ENCODE measurements around the gene PTGIR.
A peak's percentile ranks its signal among the peaks of the same experiment; 100 is the strongest.

PTGIR gene, protein sequence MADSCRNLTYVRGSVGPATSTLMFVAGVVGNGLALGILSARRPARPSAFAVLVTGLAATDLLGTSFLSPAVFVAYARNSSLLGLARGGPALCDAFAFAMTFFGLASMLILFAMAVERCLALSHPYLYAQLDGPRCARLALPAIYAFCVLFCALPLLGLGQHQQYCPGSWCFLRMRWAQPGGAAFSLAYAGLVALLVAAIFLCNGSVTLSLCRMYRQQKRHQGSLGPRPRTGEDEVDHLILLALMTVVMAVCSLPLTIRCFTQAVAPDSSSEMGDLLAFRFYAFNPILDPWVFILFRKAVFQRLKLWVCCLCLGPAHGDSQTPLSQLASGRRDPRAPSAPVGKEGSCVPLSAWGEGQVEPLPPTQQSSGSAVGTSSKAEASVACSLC

DNA sequence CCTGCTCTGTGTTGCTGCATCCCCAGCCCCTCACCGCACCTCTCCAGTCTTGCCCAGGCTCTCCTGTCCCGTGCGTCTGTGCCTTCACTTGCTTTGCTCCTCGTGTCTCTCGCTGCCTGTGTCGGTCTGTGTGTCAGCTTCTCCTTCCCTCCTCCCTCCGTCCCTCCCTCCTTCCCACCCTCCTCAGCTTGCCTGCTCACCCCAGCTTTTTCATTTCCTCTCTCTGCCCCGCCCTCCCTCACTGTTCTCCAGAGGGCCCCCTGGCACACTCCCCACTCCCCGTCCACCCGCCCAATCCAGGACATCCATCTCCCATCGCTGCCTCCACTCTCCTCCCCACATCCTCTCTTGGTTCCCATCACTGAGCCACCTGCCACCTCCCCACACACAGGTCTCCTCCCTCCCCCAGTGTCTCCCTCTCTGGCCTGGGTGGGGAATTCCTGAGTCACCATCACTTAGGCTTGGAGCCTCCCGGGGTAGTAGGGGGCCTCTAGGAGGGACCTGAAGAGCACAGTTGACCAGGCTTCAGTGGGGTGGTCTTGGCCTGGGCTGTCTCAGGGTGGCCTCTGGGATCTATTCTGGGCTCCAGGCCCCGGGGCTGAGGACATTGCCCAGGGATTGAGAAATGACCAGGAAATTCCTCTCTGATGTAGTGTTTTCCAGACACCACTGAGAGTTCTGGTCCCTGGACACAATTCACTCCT lies at the start of gene PTGIR:
Gene PTGIR (minus strand): TSS at position 132 of the 704 bp plus-strand sequence. CDS start 864 bp downstream, outside the sequence.
- DNase-seq (ENCODE audit: low read depth in 2 of 2), result no peak

DNA sequence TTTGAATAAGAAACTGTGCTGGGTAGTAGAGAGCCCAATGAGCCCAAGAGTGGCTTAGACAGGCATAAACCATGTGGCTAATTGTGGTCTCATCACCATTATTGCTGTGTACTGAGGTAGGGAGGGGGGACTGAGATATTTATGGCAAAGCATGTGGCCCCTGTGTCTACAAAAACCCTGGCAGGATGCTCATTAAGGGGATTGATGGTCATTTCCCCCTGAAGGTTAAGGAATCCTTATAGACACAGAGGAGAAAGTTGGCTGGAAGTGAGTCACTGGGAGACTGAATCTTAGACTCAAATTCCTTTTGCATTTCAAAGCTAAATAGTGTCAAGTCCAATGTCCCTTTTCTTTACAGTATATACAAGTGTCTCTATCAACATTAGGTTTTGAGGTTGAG lies 45.9 kb upstream of the PTGIR start:
- DNase-seq (ENCODE audit: low read depth in 2 of 2), result no peak

DNA sequence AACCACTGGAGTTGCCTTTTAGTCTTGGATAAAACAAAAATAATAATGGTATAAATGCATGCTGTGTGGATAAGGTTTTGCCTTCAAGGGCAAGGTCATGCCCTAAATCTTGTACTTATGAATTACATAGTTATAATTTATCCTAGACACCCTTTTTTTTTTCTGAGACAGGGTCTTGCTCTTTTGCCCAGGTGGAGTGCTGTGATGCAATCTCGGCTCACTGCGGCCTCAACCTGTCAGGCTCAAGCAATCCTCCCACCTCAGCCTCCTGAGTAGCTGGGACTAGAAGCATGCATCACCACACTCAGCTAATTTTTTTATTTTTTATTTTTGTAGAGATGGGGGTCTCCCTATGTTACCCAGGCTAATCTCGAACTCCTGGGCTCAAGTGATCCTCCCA lies 43.8 kb upstream of the PTGIR start:
- DNase-seq (ENCODE audit: low read depth in 2 of 2), result no peak

DNA sequence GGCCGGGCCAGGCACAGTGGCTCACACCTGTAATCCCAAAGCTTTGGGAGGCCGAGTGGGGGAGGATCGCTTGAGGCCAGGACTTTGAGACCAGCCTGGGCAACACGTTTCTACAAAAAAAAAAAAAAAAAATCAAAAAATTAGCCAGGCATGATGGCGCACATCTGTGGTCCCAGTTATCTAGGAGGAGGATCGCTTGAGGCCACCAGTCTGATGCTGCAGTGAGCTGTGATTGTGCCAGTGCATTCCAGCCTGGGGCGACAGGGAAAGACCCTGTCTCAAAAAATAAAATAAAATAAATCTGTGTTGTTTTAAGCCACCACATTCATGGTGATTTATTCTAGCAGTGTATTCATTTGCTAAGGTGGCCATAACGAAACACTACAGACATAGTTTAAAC lies 40.2 kb upstream of the PTGIR start:
- no peak for DNase-seq (ENCODE audit: low read depth in 2 of 2)

DNA sequence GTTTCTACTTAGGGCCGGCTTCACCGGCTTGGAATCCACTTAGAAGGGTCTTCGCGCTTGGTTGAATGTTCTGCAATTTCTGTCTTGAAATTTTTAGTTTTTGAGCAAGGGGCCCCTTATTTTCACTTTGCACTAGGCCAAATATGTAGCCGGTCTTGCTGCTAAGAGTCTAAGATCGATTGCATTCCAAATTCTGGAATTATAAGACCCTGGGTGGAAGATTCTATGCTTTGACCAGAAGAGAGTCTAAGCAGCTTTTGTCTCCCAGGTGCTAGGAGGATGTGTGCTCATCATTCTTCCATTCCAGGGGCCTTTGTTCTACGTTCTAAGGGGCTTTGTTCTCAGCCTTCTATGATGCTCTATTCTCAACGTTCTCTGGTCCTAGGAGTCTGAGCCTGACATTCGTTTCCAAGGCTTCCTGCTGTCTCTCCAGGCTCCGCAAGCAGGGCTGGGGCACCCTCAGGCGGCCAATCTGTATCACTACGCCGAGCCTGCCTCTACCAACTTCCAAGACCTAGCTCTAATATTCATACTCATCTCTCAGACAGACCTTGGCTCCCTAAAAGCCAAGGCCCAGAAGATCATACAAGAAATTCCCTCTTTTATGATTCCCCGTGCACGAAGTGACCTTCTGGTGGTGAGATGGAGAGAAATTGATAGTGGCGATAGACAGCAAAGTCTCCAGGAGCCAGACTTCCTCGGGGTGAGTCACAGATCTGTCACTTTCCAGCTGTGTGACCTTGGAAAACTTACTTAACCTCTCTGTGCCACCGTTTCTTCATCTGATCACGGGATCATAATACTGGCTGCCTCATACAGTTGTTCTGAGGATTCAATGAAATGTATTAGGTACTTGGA lies 37.1 kb upstream of the PTGIR start:
- peak; percentile 59 to 64 for DNase-seq (ENCODE audit: low read depth in 2 of 2)

DNA sequence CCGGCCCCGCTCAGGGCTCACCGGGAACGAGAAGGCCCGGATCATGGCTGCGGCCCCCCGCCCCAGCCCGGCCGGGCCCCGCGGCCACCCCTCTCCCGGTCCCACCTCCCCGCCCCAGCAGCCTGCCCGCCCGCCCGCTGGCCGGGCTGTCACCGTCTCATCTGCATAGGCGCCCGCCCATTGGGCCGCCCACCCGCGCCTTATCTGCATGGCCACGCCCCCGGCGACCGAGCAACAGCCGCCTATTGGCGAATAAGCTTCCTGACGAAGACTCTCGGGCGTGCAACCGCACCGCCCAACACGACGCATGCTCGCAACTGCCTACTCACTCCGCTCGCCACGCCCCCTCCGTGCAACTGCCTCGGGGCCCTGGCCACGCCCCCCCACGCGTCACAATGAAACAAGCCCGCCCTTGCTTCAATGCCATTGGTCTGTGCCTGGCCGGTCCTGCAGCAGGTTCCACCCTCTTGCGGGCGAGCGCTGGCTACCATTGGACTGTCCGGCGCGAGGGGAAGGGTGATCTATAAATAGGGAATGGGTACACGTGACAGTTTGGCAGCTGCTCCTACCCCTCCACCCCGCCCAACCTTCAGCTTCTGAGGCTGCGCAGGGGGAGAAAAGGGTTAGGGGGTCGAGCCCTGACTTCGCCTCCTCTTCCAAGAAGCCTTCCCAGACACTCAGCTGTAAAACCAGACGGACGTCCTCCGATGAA lies 36.3 kb upstream of the PTGIR start, which contains the start of gene DACT3:
Gene DACT3 (minus strand): TSS at position 163 of the 712 bp plus-strand sequence. CDS start 118 bp downstream, at position 45.
- DNase-seq (ENCODE audit: low read depth in 2 of 2), result peak; percentile 100

DNA sequence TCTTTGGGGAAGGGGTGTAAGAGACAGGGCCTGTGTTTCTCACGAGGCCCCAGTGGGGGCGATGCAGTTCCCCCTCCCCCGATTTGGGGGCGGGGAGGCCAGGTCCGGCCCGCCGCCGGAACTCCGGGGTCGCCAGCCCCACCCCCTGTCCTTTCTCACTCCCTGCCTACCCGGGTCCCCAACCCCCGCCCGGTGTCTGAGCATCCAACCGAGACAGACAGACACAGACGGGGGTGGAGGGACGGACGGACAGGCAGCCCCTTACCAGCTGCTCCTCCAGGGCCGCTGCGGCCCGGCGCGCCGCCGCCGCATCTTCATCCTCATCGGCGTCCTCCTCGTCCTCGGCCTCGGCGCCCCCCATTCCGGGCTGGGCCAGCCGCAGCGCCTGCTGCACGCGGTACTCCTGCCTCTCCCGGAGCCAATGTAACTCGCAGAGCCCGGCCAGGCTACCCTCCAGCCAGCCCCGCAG lies 35.7 kb upstream of the PTGIR start:
- no peak for DNase-seq (ENCODE audit: low read depth in 2 of 2)

DNA sequence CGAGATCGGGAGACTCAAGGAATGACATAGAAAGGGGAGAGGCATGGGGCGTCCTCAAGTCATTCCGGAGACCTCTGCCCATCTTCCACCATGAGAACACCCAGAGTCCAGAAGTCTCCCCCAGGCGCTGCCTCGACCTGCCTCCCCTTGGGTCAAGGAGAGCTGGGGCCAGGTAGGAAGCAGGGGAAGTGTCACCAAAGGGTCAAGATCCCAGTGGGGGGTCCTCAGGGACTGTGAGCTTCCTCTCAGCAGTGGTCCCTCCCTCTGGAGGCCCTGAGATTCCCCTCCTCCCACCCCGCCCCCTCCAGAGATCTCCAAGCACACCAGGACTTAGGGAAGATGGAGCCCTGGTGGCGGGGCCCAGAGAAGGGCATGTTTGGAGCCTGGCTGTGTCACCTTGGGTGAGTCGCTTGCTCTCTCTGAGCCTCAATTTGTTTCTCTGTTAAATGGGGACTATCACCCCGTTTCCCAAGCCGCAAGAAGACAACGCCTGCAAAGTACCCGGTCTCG lies 35.2 kb upstream of the PTGIR start:
- DNase-seq (ENCODE audit: low read depth in 2 of 2), result no peak

DNA sequence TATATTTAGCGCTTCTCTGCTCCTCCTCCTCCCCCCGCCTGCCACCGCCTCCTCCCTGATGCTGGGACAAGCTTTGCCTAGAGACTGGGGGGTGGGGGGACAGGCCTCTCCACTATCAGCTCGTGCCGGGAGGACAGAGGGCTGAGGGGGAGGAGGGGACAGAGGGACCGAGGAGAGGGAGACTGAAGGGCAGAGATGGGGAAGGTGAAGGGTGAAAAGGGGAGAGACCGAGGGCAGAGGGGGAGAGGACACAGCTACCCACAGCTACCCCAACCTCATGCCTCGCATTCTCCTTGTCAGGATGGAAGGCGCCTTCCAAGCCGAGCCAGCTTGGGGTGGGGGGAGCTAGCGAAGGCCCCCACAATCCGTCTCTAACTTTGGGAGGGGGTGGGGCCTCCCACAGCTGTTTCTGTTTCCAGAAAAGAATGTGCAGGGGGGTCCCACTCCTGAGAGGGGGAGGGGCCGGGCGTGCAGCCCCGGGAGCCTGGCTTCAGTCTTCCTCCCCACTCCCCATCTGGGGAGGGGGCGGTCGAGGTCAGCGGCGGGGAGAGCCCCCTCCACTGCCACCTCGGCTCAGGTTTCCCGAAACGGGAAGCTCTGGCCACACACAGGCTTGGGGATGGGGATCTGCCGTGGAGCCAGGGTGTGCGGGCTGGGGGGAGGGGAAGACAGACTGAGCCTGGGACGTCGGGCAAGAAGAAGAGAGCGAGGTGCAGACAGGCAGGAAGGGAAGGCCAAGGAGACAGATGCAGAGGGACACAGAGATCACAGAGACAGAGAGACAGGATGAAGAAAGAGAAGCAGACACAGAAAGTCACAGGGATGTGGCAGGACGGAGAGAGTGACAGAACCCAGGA lies 34.5 kb upstream of the PTGIR start:
- no peak for DNase-seq (ENCODE audit: low read depth in 2 of 2)

DNA sequence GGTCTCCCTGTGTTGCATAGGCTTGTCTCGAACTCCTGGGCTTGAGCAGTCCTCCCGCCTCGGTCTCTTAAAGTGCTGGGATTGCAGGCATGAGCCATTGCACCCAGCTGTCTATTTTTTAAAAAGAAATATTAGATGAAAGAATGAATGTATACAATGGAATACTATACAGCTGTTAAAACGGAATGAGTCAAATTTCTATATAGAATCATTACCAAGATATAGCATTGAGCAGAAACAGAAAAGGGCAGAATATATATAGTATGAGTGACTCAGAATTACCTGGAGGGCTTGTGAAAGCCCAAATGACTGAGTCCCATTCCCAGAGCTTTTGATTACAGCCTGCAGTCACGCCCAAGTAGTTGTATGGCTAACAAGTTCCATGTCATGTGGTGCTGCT lies 31.7 kb upstream of the PTGIR start:
- no peak for DNase-seq (ENCODE audit: low read depth in 2 of 2)

DNA sequence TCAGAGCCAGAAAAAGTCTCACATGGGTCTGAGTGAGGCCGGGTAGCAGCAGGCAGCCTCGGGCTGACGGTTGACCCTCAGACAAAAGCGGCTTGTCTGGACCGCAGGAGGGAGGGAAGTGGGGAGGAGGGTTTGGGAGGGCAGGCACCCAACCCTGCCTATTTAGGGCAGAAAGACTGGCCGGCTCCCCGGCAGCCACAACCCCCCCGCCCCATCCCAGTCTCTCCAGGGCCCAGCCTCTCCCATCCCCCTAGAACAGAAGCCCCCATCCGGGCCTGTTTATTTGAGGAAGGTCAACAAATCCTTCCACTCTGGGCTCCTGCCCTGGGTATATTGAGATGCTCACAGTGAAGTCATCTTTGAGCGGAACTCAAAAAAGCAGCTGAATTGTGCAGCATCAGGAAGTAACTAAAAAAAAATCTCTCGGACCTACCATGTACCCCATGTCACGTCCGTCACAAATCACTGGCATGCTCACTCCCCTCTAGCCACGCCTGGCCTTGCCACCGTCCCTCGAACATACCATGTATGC lies 29.8 kb upstream of the PTGIR start:
- DNase-seq (ENCODE audit: low read depth in 2 of 2), result no peak

DNA sequence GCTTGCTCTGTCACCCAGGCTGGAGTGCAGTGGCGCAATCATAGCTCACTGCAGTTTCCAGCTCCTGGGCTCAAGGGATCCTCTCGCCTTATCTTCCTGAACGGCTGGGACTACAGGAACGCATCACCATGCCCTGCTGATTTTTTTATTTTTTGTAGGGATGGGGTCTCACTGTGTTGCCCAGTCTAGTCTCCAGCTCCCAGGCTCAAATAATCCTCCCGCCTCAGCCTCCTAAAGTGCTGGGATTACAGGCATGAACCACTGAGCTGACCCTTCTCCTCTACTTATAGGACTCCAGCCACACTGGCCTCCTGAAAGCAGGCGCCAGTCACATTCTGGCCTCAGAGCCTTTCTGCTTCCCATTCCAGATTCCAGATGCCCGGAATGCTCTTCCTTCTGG lies 25.6 kb upstream of the PTGIR start:
- no peak for DNase-seq (ENCODE audit: low read depth in 2 of 2)

DNA sequence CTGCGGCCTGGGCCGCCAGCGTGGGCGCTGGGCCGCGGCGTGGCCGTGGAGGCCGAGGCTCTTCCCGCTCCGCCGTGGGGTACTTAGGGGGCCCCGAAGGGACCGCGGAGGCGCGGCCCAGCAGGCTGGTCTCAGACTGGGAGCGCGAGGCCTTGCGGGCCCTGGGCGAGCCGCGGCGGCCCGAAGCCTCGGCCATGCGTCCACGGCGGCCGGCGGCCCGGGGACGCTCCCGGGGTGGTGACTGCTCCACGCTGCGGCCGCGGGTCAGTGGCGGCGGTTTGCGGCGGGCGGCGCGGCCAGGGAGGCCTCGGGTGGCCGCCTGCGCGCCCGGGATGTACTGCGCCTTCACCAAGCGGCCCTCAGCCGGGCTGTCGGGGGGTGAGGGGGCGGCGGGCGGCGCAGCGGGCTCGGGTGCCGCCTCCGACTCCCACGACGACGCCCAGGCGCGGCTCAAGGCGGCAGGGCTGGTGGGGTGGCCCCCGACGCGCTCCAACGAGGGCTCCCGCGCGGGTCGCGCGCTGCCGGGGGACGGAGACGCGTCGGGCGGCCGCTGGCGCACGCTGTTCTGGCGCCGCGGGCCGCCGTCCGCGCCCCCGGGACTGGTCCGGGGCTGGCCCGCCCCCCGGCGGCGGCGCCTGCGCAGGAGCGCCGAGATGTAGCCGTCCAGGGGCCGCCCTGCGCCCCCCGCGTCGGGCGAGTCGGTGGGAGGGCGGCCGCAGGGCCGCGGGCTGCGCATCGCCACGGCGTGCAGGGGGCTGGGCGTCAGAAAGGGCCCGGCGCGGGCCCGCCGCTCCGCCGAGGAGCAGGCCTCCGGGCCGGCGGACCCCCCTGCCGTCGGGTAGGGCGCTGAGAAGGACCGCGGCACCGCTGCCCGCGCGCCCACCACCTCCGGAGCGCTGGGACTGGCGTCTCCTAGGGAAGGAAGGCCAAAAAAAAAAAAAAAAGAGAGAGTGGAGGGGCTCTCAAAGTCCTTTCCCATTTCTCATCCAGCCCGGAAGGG lies 24.4 kb upstream of the PTGIR start:
- no peak for DNase-seq (ENCODE audit: low read depth in 2 of 2)

DNA sequence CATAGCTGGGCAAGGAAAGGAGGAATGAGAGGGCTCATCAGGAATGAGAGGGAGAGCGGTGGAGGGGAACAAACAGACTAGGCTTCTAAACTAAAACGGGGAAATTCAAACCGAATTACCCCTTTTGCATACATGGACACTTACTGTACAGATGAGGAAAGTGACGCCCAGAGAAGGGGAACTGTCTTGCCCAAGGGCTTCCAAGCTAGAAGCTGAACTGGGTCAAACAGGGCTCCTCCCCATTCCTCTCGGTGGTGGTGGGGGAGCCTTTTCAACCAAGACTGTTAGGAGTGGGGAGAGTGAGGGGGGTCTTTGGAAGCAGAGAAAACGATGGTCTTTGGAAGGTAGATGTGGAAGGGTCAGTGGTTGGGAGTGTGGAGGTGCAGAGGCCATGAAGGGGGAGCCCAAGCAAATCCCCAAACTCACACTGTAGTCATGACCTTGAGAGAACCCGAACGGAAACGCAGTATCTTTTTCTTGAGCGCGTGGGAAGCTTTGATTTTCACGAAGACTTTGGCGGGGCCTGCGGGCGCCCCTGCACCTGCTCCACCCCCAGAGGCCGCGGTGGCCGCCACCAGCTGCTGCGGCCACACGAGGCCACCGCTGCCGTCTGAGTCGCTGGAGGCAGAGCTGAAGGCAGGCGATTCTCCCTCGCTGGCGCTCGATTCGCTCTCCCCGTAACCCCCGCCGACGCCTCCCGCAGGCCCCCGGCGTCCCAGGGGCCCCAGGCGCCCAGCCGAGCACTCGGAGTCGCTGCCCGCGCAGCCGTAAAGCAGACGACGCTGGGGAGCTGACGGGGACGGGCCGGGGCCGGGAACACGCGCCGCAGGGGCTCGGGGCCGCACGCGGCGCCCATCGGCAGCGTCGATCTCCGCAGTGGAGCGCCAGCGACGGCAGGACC lies 23.4 kb upstream of the PTGIR start:
- no peak for DNase-seq (ENCODE audit: low read depth in 2 of 2)

DNA sequence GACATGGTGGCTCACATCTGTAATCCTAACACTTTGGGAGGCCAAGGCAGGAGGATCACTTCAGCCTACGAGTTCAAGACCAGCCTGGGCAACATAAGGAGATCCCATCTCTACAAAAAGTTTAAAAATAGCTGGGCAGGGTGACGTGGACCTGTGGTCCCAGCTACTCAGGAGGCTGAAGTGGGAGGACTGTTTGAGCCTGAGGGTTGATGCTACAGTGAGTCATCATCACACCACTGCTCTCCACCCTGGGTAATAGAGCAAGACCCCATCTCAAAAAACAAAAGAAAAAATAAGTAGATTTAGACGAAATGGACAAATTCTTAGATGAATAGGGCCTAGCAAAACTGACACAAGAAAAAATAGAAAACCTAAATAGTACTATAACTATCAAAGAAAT lies 21.5 kb upstream of the PTGIR start:
- no peak for DNase-seq (ENCODE audit: low read depth in 2 of 2)

DNA sequence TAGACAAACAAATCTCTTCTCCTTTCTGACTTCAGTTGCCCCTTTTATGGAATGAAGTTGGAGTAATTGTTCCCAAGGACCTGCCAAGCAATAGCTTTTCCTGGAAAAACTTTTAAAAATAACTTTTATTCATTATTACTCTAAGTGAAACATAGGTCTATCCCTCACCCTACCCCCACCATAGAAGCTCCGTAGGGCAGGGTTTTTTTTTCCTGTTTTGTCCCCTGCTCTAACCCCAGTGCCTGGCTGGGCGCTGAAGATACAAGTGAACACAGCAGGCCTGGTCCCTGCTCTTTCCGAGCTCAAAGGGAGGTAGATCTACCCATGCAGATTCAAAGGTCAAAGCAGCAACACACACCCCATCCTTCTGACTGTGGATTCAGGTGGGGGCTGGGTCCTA lies 19.8 kb upstream of the PTGIR start:
- no peak for DNase-seq (ENCODE audit: low read depth in 2 of 2)

DNA sequence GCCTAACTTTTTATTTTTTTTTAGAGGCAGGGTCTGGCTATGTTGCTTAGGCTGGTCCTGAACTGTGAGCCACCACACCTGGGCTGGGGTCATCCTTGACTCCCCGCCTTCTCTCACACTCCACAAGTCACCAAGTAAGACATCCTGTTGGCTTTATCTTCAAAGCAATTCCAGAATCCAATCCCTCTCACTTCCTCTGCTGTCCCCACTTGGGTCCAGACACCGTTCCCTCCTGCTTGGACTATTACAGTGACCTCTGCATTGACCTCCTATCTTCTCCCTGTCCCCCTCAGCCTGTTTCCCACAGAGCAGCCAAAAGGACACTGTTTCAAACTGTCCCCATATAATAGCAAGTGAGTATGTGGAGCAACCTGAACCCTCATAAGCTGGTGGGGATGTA lies 15.8 kb upstream of the PTGIR start:
- no peak for DNase-seq (ENCODE audit: low read depth in 2 of 2)

Data from stimulated activated CD4-positive, alpha-beta T cell treated with anti-CD3 and anti-CD28 coated beads, Interleukin-1b, Interleukin-23, amount 100 ng/mL, for 4 hours (primary cell).